ENCODE results near the gene LCLAT1. TPM values are rescaled to one million over a fixed set of nuclear protein-coding genes. Genes with fewer than 3 reads are reported as not detected.

Gene LCLAT1
- polyA plus RNA-seq, 1 experiment: 25.2 TPM

- no peak overlapping the region for H3K4me3 ChIP-seq (ENCODE audit: low read depth, low read length)
These were observed 239.6 kb downstream of the LCLAT1 start for GRCh38 chr2:30686669-30687068.

GRCh38 chr2:30688956-30689401, 241.9 kb downstream of the LCLAT1 start:
- Histone ChIP-seq H3K9me3 (ENCODE audit: control insufficient read depth, insufficient read depth, low read length) (no peaks in the 10 kb centered on the region; the same call in 1 of the 2 replicates), H3K27me3 (ENCODE audit: control insufficient read depth, insufficient read depth, low read length) (no peaks in the 10 kb centered on the region), H3K27ac (ENCODE audit: low read depth, low read length) (no peak overlapping the region), H3K4me3 (ENCODE audit: low read depth, low read length) (no peak overlapping the region)
- TF ChIP-seq, protein P1, sequence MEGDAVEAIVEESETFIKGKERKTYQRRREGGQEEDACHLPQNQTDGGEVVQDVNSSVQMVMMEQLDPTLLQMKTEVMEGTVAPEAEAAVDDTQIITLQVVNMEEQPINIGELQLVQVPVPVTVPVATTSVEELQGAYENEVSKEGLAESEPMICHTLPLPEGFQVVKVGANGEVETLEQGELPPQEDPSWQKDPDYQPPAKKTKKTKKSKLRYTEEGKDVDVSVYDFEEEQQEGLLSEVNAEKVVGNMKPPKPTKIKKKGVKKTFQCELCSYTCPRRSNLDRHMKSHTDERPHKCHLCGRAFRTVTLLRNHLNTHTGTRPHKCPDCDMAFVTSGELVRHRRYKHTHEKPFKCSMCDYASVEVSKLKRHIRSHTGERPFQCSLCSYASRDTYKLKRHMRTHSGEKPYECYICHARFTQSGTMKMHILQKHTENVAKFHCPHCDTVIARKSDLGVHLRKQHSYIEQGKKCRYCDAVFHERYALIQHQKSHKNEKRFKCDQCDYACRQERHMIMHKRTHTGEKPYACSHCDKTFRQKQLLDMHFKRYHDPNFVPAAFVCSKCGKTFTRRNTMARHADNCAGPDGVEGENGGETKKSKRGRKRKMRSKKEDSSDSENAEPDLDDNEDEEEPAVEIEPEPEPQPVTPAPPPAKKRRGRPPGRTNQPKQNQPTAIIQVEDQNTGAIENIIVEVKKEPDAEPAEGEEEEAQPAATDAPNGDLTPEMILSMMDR (IDR thresholded peaks at IDR 0.05; ENCODE audit: low read depth, low read length): no peak
- POLR2A ChIA-PET: interaction anchor here (0.6 kb wide), 1 partner anchor 458 kb away, joined by 7 read pairs; the partner anchor contains the start of gene LBH
- CTCF ChIA-PET: interaction anchor here (1.1 to 2.1 kb wide), 3 partner anchors 17 to 23 kb away, joined by 3 to 14 read pairs (median 5); no protein-coding TSS in a partner anchor
- DNase-seq (ENCODE audit: low read depth, low spot score): no peak

More at GRCh38 chr2:30686669-30687068, 239.6 kb downstream of the LCLAT1 start:
- H3K27ac ChIP-seq (ENCODE audit: low read depth, low read length): no peak overlapping the region
- TF ChIP-seq, protein P1 (IDR thresholded peaks at IDR 0.05; ENCODE audit: low read depth, low read length): no peak
- H3K27me3 ChIP-seq (ENCODE audit: control insufficient read depth, insufficient read depth, low read length): no peaks in the 10 kb centered on the region
- H3K9me3 ChIP-seq (ENCODE audit: control insufficient read depth, insufficient read depth, low read length): no peaks in the 10 kb centered on the region; the same call in 1 of the 2 replicates
- ChIA-PET CTCF (interaction anchor here (1.0 to 1.6 kb wide), 4 partner anchors 25 to 522 kb away, joined by 3 to 9 read pairs (median 5); no protein-coding TSS in a partner anchor), POLR2A (no interaction called here)
- no peak for DNase-seq (ENCODE audit: low read depth, low spot score)

DNA sequence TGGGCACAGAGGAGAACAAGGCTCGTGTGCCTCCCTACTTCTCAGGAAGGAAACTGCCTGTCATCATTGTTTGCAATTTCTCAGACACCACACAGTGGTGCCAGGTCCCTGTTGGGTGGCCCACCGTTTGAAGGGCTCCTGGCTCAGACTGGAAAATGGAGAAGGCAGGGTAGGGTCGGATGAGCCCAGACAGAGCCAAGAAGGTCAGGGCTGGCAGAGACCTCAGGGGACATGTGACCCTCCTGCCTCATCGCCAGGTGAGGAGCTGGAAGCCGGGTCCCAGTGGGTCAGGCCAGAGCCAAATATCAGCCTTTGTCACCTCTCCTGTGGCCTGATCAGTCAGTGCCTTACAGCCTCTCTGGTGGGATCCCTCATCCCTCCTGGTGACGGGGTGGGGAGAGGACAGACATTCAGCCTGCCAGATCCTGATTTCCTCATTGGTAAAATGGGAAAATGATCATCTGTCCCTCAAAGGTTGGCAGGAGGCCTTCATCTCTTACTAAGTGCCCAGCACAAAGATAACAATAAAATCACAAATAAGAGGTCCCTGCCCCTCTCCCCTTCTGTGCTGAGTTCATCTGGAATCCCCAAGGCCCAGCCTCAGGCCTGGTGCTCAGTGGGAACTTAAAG, 242.6 kb downstream of the LCLAT1 start:
- H3K27me3 ChIP-seq (ENCODE audit: control insufficient read depth, insufficient read depth, low read length): no peaks in the 10 kb centered on the region
- H3K27ac ChIP-seq (ENCODE audit: low read depth, low read length): no peak overlapping the region
- ChIA-PET POLR2A (interaction anchor here (0.6 kb wide), 1 partner anchor 459 kb away, joined by 7 read pairs; the partner anchor contains the start of gene LBH), CTCF (interaction anchor here (1.1 to 2.1 kb wide), 2 partner anchors 18 to 22 kb away, joined by 3 to 14 read pairs; no protein-coding TSS in a partner anchor)
- TF ChIP-seq, protein P1 (IDR thresholded peaks at IDR 0.05; ENCODE audit: low read depth, low read length): no peak
- H3K4me3 ChIP-seq (ENCODE audit: low read depth, low read length): no peak overlapping the region
- no peaks in the 10 kb centered on the region; the same call in 1 of the 2 replicates for H3K9me3 ChIP-seq (ENCODE audit: control insufficient read depth, insufficient read depth, low read length)
- no peak for DNase-seq (ENCODE audit: low read depth, low spot score)

GRCh38 chr2:30690126-30690561, 243.1 kb downstream of the LCLAT1 start:
- no peak overlapping the region for H3K4me3 ChIP-seq (ENCODE audit: low read depth, low read length)
- no peak for DNase-seq (ENCODE audit: low read depth, low spot score)
- no peaks in the 10 kb centered on the region; the same call in 1 of the 2 replicates for H3K9me3 ChIP-seq (ENCODE audit: control insufficient read depth, insufficient read depth, low read length)
- ChIA-PET POLR2A (no interaction called here), CTCF (interaction anchor here (1.7 kb wide), 1 partner anchor 21 kb away, joined by 8 read pairs; no protein-coding TSS in a partner anchor)
- TF ChIP-seq, protein P1 (IDR thresholded peaks at IDR 0.05; ENCODE audit: low read depth, low read length): no peak
- H3K27me3 ChIP-seq (ENCODE audit: control insufficient read depth, insufficient read depth, low read length): no peaks in the 10 kb centered on the region
- no peak overlapping the region for H3K27ac ChIP-seq (ENCODE audit: low read depth, low read length)
